GM12878 (cell line): ENCODE data around the gene ABR. TPM values are rescaled to one million over a fixed set of nuclear protein-coding genes. Genes with fewer than 3 reads are reported as not detected.

ENCODE experiments used
- CREB1 ChIP-seq: IDR thresholded peaks from 2 replicates; pipeline ENCODE4 v1.6.1; 2012; ENCODE audit warnings: low read depth, mild to moderate bottlenecking, inconsistent platforms
- ESRRA ChIP-seq: IDR thresholded peaks from 2 replicates; pipeline ENCODE4 v1.6.1; 2012; ENCODE audit warnings: mild to moderate bottlenecking, low read length, improper control_type of control experiment
- HCFC1 ChIP-seq: fragments of 150-350 bp; IDR thresholded peaks from 2 replicates; pipeline ENCODE4 v1.6.1; 2014; ENCODE audit warnings: low read length
- HDAC6 ChIP-seq: fragments of 200-600 bp; sonication (generic); IDR thresholded peaks from one replicate; pipeline ENCODE4 v1.8.0; 2017; ENCODE audit warnings: antibody characterized with exemption; ENCODE audit not compliant: unreplicated experiment
- HDGF ChIP-seq: fragments of 450-650 bp; IDR thresholded peaks from 2 replicates; pipeline ENCODE4 v1.6.1; 2016; ENCODE audit warnings: antibody characterized with exemption
- MEF2B ChIP-seq: fragments of 450-650 bp; IDR thresholded peaks from 2 replicates; pipeline ENCODE4 v1.6.1; 2018; ENCODE audit warnings: mild to moderate bottlenecking, moderate library complexity; ENCODE audit not compliant: partially characterized antibody, poor library complexity, severe bottlenecking
- NR2F1 ChIP-seq: fragments of 450-650 bp; conservative IDR thresholded peaks from 2 replicates; pipeline ENCODE4 v1.6.1; 2017; ENCODE audit warnings: mild to moderate bottlenecking
- PAX5 ChIP-seq: IDR thresholded peaks from 2 replicates; pipeline ENCODE4 v1.6.1; 2011; ENCODE audit warnings: low read depth, low read length, borderline replicate concordance
- PML ChIP-seq: IDR thresholded peaks from 2 replicates; pipeline ENCODE4 v1.6.1; 2012; ENCODE audit warnings: low read length, inconsistent platforms
- RAD51 ChIP-seq: fragments of 450-650 bp; IDR thresholded peaks from 2 replicates; pipeline ENCODE4 v1.6.1; 2016; ENCODE audit warnings: moderate library complexity, mild to moderate bottlenecking, inconsistent platforms
- SIX5 ChIP-seq: IDR thresholded peaks from 2 replicates; pipeline ENCODE4 v1.6.1; 2011; ENCODE audit warnings: mild to moderate bottlenecking, low read depth, low read length, moderate library complexity; ENCODE audit not compliant: severe bottlenecking
- ZBED1 ChIP-seq: IDR thresholded peaks from 2 replicates; pipeline ENCODE4 v1.6.1; 2016; ENCODE audit warnings: borderline replicate concordance
- polyA plus RNA-seq, 11 experiments: library from polyadenylated mRNA; depleted of rRNA in 4 of 11; unstranded in 6 of 11; stranded (reverse) in 5 of 11; fragments of >200 nt; fragmentation: Nextera tagmentation in 4 of 11; fragmentation: Illumina TruSeq in 1 of 11; extraction: Ambion mirVana in 4 of 11; extraction: Trizol in 1 of 11; gene quantifications; 1 replicate in 1 of 11; 2 replicates in 10 of 11; pipeline versions ENCODE4 v1.2.1 to v1.2.3, GENCODE V29; 2011 to 2016; ENCODE audit warnings: inconsistent platforms in 2 of 11, missing spikeins in 2 of 11, low read depth in 1 of 11
- total RNA-seq, 4 experiments: library from RNA; depleted of rRNA in 3 of 4; stranded (reverse); fragments of >200 nt in 3 of 4; fragmentation: Illumina TruSeq in 1 of 4; extraction: Trizol in 1 of 4; gene quantifications; 2 replicates each; pipeline versions ENCODE4 v1.2.1 to v1.2.3, GENCODE V29; 2013 to 2021
- TF ChIP-seq, protein P1 (sequence below): fragments of 450-650 bp; IDR thresholded peaks from 2 replicates; pipeline ENCODE4 v1.6.1; 2016; ENCODE audit warnings: mild to moderate bottlenecking, moderate library complexity, borderline replicate concordance
- TF ChIP-seq, protein P2 (sequence below): fragments of 450-650 bp; IDR thresholded peaks from 2 replicates; pipeline ENCODE4 v1.6.1; 2016; ENCODE audit warnings: mild to moderate bottlenecking
- TF ChIP-seq, protein P3 (sequence below): fragments of 450-650 bp; IDR thresholded peaks from 2 replicates; pipeline ENCODE4 v1.6.1; 2017; ENCODE audit warnings: mild to moderate bottlenecking, moderate library complexity
- TF ChIP-seq, protein P4 (sequence below): fragments of 150-350 bp; IDR thresholded peaks from 2 replicates; pipeline ENCODE4 v1.6.1; 2014; ENCODE audit warnings: mild to moderate bottlenecking, low read depth, low read length
- TF ChIP-seq, protein P5 (sequence below): IDR thresholded peaks from 2 replicates; pipeline ENCODE4 v1.6.1; 2011; ENCODE audit warnings: borderline replicate concordance, low read depth, mild to moderate bottlenecking, moderate library complexity, low read length; ENCODE audit not compliant: insufficient read depth, poor library complexity, severe bottlenecking

ABR gene
- total and polyA plus RNA-seq, 10 of the 15 experiments (the other 5 are each of a cell fraction or from before 2014, with no cell fraction given): 1.4 to 112 (median 30.0) TPM

DNA sequence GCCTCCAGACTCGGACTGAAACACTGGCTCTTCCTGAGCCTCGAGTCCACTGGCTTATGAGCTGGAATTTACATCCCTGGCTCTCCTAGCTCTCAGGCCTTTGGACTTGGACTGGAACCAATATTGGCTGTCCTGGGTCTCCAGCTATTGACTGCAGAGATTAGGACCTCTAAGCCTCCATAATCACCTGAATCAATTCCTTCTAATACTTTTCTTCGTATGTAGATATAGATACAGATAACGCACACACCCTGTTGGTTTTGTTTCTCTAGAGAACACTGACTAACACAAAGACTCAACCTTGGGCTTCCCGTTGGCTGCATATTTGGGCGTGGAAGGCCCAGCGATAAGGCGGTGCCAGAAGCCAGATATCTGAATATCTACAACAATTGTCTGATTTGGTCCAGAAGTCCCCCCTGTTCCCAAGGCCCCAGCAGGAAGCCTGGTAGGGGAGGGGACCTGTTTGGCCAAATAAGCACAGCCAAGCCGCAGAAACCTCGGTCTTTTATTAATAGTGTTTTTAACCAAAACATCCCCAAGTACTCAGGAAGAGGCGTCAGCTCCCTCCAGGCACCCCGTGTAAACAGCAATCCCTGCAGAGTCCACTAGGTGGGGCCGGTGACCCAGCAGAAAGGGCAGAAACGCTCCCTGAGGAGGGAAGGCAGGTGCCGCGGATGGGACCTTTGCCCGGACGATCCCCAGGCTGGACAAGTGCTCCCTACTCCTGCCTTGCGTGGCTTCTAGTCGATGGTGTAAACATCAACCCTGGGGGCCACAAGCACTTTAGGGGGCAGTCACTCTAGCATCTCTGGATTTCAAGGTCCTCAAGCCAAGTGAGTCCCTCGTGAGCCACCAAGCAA is 57.0 kb downstream of the ABR start (continued):
- TF ChIP-seq, protein P1, sequence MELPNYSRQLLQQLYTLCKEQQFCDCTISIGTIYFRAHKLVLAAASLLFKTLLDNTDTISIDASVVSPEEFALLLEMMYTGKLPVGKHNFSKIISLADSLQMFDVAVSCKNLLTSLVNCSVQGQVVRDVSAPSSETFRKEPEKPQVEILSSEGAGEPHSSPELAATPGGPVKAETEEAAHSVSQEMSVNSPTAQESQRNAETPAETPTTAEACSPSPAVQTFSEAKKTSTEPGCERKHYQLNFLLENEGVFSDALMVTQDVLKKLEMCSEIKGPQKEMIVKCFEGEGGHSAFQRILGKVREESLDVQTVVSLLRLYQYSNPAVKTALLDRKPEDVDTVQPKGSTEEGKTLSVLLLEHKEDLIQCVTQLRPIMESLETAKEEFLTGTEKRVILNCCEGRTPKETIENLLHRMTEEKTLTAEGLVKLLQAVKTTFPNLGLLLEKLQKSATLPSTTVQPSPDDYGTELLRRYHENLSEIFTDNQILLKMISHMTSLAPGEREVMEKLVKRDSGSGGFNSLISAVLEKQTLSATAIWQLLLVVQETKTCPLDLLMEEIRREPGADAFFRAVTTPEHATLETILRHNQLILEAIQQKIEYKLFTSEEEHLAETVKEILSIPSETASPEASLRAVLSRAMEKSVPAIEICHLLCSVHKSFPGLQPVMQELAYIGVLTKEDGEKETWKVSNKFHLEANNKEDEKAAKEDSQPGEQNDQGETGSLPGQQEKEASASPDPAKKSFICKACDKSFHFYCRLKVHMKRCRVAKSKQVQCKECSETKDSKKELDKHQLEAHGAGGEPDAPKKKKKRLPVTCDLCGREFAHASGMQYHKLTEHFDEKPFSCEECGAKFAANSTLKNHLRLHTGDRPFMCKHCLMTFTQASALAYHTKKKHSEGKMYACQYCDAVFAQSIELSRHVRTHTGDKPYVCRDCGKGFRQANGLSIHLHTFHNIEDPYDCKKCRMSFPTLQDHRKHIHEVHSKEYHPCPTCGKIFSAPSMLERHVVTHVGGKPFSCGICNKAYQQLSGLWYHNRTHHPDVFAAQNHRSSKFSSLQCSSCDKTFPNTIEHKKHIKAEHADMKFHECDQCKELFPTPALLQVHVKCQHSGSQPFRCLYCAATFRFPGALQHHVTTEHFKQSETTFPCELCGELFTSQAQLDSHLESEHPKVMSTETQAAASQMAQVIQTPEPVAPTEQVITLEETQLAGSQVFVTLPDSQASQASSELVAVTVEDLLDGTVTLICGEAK: no peak
- no peak for TF ChIP-seq SIX5
- TF ChIP-seq HDAC6: no peak
- no peak for TF ChIP-seq HCFC1
- no peak for TF ChIP-seq CREB1
- peak; percentile 75; the same call in 1 of the 2 replicates for TF ChIP-seq HDGF
- TF ChIP-seq, protein P2, sequence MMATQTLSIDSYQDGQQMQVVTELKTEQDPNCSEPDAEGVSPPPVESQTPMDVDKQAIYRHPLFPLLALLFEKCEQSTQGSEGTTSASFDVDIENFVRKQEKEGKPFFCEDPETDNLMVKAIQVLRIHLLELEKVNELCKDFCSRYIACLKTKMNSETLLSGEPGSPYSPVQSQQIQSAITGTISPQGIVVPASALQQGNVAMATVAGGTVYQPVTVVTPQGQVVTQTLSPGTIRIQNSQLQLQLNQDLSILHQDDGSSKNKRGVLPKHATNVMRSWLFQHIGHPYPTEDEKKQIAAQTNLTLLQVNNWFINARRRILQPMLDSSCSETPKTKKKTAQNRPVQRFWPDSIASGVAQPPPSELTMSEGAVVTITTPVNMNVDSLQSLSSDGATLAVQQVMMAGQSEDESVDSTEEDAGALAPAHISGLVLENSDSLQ: no peak
- TF ChIP-seq, protein P3, sequence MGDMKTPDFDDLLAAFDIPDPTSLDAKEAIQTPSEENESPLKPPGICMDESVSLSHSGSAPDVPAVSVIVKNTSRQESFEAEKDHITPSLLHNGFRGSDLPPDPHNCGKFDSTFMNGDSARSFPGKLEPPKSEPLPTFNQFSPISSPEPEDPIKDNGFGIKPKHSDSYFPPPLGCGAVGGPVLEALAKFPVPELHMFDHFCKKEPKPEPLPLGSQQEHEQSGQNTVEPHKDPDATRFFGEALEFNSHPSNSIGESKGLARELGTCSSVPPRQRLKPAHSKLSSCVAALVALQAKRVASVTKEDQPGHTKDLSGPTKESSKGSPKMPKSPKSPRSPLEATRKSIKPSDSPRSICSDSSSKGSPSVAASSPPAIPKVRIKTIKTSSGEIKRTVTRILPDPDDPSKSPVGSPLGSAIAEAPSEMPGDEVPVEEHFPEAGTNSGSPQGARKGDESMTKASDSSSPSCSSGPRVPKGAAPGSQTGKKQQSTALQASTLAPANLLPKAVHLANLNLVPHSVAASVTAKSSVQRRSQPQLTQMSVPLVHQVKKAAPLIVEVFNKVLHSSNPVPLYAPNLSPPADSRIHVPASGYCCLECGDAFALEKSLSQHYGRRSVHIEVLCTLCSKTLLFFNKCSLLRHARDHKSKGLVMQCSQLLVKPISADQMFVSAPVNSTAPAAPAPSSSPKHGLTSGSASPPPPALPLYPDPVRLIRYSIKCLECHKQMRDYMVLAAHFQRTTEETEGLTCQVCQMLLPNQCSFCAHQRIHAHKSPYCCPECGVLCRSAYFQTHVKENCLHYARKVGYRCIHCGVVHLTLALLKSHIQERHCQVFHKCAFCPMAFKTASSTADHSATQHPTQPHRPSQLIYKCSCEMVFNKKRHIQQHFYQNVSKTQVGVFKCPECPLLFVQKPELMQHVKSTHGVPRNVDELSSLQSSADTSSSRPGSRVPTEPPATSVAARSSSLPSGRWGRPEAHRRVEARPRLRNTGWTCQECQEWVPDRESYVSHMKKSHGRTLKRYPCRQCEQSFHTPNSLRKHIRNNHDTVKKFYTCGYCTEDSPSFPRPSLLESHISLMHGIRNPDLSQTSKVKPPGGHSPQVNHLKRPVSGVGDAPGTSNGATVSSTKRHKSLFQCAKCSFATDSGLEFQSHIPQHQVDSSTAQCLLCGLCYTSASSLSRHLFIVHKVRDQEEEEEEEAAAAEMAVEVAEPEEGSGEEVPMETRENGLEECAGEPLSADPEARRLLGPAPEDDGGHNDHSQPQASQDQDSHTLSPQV: no peak
- TF ChIP-seq ZBED1: no peak
- TF ChIP-seq NR2F1: peak; percentile 57; the same call in 1 of the 2 replicates
- no peak for TF ChIP-seq RAD51
- TF ChIP-seq ESRRA: no peak
- TF ChIP-seq PML: no peak
- TF ChIP-seq, protein P4, sequence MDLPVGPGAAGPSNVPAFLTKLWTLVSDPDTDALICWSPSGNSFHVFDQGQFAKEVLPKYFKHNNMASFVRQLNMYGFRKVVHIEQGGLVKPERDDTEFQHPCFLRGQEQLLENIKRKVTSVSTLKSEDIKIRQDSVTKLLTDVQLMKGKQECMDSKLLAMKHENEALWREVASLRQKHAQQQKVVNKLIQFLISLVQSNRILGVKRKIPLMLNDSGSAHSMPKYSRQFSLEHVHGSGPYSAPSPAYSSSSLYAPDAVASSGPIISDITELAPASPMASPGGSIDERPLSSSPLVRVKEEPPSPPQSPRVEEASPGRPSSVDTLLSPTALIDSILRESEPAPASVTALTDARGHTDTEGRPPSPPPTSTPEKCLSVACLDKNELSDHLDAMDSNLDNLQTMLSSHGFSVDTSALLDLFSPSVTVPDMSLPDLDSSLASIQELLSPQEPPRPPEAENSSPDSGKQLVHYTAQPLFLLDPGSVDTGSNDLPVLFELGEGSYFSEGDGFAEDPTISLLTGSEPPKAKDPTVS: no peak
- no peak for TF ChIP-seq MEF2B
- TF ChIP-seq PAX5: no peak
- TF ChIP-seq, protein P5, sequence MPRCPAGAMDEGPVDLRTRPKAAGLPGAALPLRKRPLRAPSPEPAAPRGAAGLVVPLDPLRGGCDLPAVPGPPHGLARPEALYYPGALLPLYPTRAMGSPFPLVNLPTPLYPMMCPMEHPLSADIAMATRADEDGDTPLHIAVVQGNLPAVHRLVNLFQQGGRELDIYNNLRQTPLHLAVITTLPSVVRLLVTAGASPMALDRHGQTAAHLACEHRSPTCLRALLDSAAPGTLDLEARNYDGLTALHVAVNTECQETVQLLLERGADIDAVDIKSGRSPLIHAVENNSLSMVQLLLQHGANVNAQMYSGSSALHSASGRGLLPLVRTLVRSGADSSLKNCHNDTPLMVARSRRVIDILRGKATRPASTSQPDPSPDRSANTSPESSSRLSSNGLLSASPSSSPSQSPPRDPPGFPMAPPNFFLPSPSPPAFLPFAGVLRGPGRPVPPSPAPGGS: no peak
